Neuronal stem cell (in vitro differentiated cells): ENCODE results near the gene SERPINC1.

Source experiments
- DNase-seq: peaks from one replicate; pipeline ENCODE4 v3.0.0-alpha.2; 2013; ENCODE audit warnings: low spot score
- H2AFZ ChIP-seq: one replicate; pipeline ENCODE4 v1.6.1; 2013; ENCODE audit warnings: mild to moderate bottlenecking, low read length, inconsistent platforms
- H2AK5ac ChIP-seq: 2 replicates; pipeline ENCODE4 v1.6.1; 2013; ENCODE audit warnings: low read depth, mild to moderate bottlenecking, inconsistent platforms, low read length, moderate library complexity, mixed read lengths
- H2BK120ac ChIP-seq: 2 replicates; pipeline ENCODE4 v1.6.1; 2013; ENCODE audit warnings: low read depth, mild to moderate bottlenecking, inconsistent platforms, low read length, moderate library complexity, mixed read lengths
- H2BK12ac ChIP-seq: one replicate; pipeline ENCODE4 v1.6.1; 2013; ENCODE audit warnings: low read length, inconsistent platforms
- H2BK15ac ChIP-seq: 2 replicates; pipeline ENCODE4 v1.6.1; 2013; ENCODE audit warnings: mild to moderate bottlenecking, low read length, inconsistent platforms, mixed read lengths
- H2BK5ac ChIP-seq: one replicate; pipeline ENCODE4 v1.6.1; 2013; ENCODE audit warnings: inconsistent platforms, mild to moderate bottlenecking, low read length, moderate library complexity
- H3K14ac ChIP-seq: one replicate; pipeline ENCODE4 v1.6.1; 2013; ENCODE audit warnings: low read length, inconsistent platforms
- H3K18ac ChIP-seq: 2 replicates; pipeline ENCODE4 v1.6.1; 2013; ENCODE audit warnings: low read length, inconsistent platforms
- H3K23ac ChIP-seq: 2 replicates; pipeline ENCODE4 v1.6.1; 2013; ENCODE audit warnings: low read depth, mild to moderate bottlenecking, mixed read lengths, low read length, inconsistent platforms; ENCODE audit not compliant: poor library complexity
- H3K27ac ChIP-seq: replicated peaks from 3 replicates; pipeline ENCODE4 v1.5.1; 2013; ENCODE audit warnings: low read length, inconsistent platforms
- H3K27me3 ChIP-seq, 3 experiments: 2 replicates each; pipeline ENCODE4 v1.6.1; 2013; ENCODE audit warnings: low read length in 3 of 3, mild to moderate bottlenecking in 2 of 3, inconsistent platforms in 1 of 3, low read depth in 1 of 3, mixed read lengths in 1 of 3, moderate library complexity in 1 of 3; ENCODE audit not compliant: control insufficient read depth in 3 of 3, insufficient read depth in 3 of 3
- H3K36me3 ChIP-seq, 2 donors: replicated peaks in 1 of 2; 2 replicates each; pipeline ENCODE4 v1.6.1; 2013; ENCODE audit warnings: low read length in 2 of 2; ENCODE audit not compliant: control insufficient read depth in 2 of 2, insufficient read depth in 2 of 2
- H3K4ac ChIP-seq: 2 replicates; pipeline ENCODE4 v1.6.1; 2013; ENCODE audit warnings: inconsistent platforms, mild to moderate bottlenecking, low read length, moderate library complexity
- H3K4me1 ChIP-seq, 2 donors: 1 replicate in 1 of 2; 2 replicates in 1 of 2; pipeline ENCODE4 v1.6.1; 2013; ENCODE audit warnings: low read length in 2 of 2, low read depth in 1 of 2; ENCODE audit not compliant: control insufficient read depth in 2 of 2, insufficient read depth in 1 of 2
- H3K4me2 ChIP-seq: one replicate; pipeline ENCODE4 v1.6.1; 2013; ENCODE audit warnings: mild to moderate bottlenecking, low read length, inconsistent platforms; ENCODE audit not compliant: insufficient read depth, poor library complexity, severe bottlenecking
- H3K4me3 ChIP-seq, 2 donors: 2 replicates each; pipeline ENCODE4 v1.5.1; 2013; ENCODE audit warnings: low read length in 2 of 2, mild to moderate bottlenecking in 2 of 2, inconsistent platforms in 1 of 2, moderate library complexity in 1 of 2
- H3K79me1 ChIP-seq: one replicate; pipeline ENCODE4 v1.6.1; 2013; ENCODE audit warnings: low read depth, mild to moderate bottlenecking, inconsistent platforms, low read length, moderate library complexity
- H3K9ac ChIP-seq: one replicate; pipeline ENCODE4 v1.6.1; 2013; ENCODE audit warnings: mild to moderate bottlenecking, low read depth, low read length, inconsistent platforms; ENCODE audit not compliant: poor library complexity
- H3K9me3 ChIP-seq, 2 donors: replicated peaks in 1 of 2; 2 replicates each; pipeline versions ENCODE3 to v1.6.1; 2013; ENCODE audit warnings: low read length in 2 of 2, mild to moderate bottlenecking in 2 of 2, inconsistent platforms in 1 of 2, low read depth in 1 of 2, mixed read lengths in 1 of 2, moderate library complexity in 1 of 2; ENCODE audit not compliant: control insufficient read depth in 2 of 2, insufficient read depth in 1 of 2
- H4K8ac ChIP-seq: one replicate; pipeline ENCODE4 v1.6.1; 2013; ENCODE audit warnings: low read depth, mild to moderate bottlenecking, inconsistent platforms, low read length, moderate library complexity
- H4K91ac ChIP-seq: one replicate; pipeline ENCODE4 v1.6.1; 2013; ENCODE audit warnings: low read length, low read depth, mild to moderate bottlenecking, inconsistent platforms; ENCODE audit not compliant: poor library complexity
- WGBS, 2 donors: extraction: QIAGEN DNeasy Blood & Tissue Kit; methylation state at CpG; one replicate each; pipeline ENCODE4 v1.1.7; 2013; ENCODE audit warnings: missing lambda C conversion rate in 2 of 2, mixed read lengths in 1 of 2; ENCODE audit not compliant: insufficient read length in 2 of 2, insufficient replicate concordance in 1 of 2; ENCODE audit errors: extremely low coverage in 2 of 2; 5-methylcytosine and 5-hydroxymethylcytosine counted together

Gene SERPINC1

DNA sequence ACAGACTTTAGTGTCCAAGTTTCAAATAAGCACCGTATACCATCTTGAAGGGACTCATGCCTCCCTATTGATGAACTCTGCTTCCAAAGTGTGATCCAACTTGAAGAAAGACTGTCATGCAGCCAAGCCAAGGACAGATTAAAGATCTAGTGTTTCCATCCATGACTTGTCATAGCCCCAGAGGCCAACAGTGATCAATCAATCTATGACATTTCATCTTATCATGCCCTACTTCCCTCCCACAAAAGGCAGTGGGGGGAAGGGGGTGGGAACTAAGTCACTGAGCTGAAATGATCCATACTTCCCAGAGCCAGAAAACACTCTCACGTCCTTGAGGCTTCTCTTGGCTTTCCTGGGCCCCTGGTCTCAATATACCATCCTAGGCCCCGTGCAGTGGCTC lies 4.0 kb downstream of the SERPINC1 start:
- no peak overlapping the region for H3K9ac ChIP-seq
- WGBS, 2 donors = no CpG with 5 or more reads among the region's 3 CpGs
- no peak overlapping the region for H2AK5ac ChIP-seq
- no peak overlapping the region for H3K27ac ChIP-seq
- no peaks in the 10 kb centered on the region for H3K4me1 ChIP-seq
- H3K9me3 ChIP-seq = no peaks in the 10 kb centered on the region
- no peak overlapping the region for H2BK5ac ChIP-seq
- H3K4me3 ChIP-seq = no peak overlapping the region
- no peak overlapping the region for H2BK15ac ChIP-seq
- no peak overlapping the region for H4K91ac ChIP-seq
- no peak overlapping the region for H3K18ac ChIP-seq
- H3K27me3 ChIP-seq = no peaks in the 10 kb centered on the region
- no peak overlapping the region for H2BK12ac ChIP-seq
- no peak for DNase-seq
- no peaks in the 10 kb centered on the region for H3K79me1 ChIP-seq
- no peak overlapping the region for H2BK120ac ChIP-seq
- no peak overlapping the region for H3K4ac ChIP-seq
- H4K8ac ChIP-seq = no peak overlapping the region
- H3K4me2 ChIP-seq = no peak overlapping the region
- H2AFZ ChIP-seq = no peak overlapping the region
- H3K36me3 ChIP-seq = no peaks in the 10 kb centered on the region
- no peak overlapping the region for H3K23ac ChIP-seq
- no peak overlapping the region for H3K14ac ChIP-seq

DNA sequence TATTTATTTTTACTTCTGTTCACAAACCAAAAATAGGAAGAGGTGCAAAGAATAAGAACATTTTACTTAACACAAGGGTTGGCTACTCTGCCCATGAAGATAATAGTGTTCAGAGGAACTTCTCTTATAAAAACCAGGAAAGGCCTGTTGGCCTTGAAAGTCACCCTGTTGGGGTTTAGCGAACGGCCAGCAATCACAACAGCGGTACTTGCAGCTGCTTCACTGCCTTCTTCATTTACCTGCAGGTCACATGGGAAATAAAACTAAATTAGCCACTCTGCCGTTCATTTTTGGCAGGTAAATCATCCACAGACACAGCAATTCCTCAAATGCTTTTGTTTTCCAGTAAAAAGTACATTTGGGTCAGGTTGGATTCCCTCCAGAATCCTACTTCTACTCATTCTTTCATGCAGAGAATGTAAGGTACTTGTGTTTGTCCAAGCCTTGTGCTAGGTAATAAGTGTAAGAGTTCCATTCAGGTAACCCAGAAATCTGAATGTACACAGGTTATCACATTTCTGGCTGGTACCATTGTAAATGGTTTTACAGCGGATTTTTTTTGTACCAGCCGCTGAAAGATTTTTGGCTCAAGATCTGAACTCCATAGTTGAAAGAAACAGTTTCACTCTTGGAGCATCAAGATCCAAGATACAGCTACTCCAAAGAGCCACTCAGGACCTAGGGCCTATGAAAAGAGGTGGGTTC lies 13.1 kb downstream of the SERPINC1 start:
- Histone ChIP-seq H2BK15ac (no peak overlapping the region), H2AK5ac (no peak overlapping the region), H3K27me3 (no peaks in the 10 kb centered on the region), H3K23ac (no peak overlapping the region), H3K4me1 (no peaks in the 10 kb centered on the region), H4K91ac (no peak overlapping the region), H3K4me3 (no peak overlapping the region), H3K14ac (no peak overlapping the region), H2BK5ac (no peak overlapping the region), H3K18ac (no peak overlapping the region), H3K79me1 (no peaks in the 10 kb centered on the region), H3K9me3 (peaks cover 0 to 2% of the 10 kb centered on the region in 2 donors), H3K9ac (no peak overlapping the region), H3K27ac (no peak overlapping the region), H4K8ac (no peak overlapping the region), H3K36me3 (no peaks in the 10 kb centered on the region), H2BK120ac (no peak overlapping the region), H2AFZ (no peak overlapping the region), H2BK12ac (no peak overlapping the region), H3K4ac (no peak overlapping the region), H3K4me2 (no peak overlapping the region)
- no peak for DNase-seq
- no CpG with 5 or more reads among the region's 6 CpGs for WGBS, 2 donors

DNA sequence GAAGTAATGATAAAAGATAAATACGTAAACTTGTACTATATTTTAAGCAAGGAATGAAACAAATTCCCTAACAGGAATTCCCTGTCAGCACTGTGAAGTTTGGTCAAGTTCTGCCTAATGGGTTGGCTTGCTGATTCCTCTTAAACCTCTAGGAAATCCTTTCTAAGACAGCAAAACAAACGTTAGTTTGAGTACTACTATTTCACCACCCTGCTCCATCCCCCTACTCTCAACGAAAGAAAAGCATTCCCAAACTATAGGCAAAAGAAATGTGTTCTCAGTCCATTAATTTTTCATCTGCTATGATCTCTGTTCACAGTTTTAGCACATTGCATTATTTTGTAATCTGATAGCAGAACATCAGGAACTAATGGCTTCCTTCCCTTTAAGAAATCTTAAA lies 16.1 kb downstream of the SERPINC1 start:
- Histone ChIP-seq H2BK15ac (no peak overlapping the region), H3K4ac (no peak overlapping the region), H3K14ac (no peak overlapping the region), H3K23ac (no peak overlapping the region), H3K9me3 (no peaks in the 10 kb centered on the region), H3K9ac (no peak overlapping the region), H4K91ac (no peak overlapping the region), H3K4me1 (no peaks in the 10 kb centered on the region), H3K36me3 (peaks cover 0 to 3% of the 10 kb centered on the region in 2 donors), H3K27me3 (no peaks in the 10 kb centered on the region), H2BK12ac (no peak overlapping the region), H3K27ac (no peak overlapping the region), H2AK5ac (no peak overlapping the region), H2BK5ac (no peak overlapping the region), H3K79me1 (no peaks in the 10 kb centered on the region), H3K18ac (no peak overlapping the region), H4K8ac (no peak overlapping the region), H3K4me2 (no peak overlapping the region), H2AFZ (no peak overlapping the region), H2BK120ac (no peak overlapping the region), H3K4me3 (no peak overlapping the region)
- no CpG with 5 or more reads among the region's 3 CpGs for WGBS, 2 donors
- no peak for DNase-seq

DNA sequence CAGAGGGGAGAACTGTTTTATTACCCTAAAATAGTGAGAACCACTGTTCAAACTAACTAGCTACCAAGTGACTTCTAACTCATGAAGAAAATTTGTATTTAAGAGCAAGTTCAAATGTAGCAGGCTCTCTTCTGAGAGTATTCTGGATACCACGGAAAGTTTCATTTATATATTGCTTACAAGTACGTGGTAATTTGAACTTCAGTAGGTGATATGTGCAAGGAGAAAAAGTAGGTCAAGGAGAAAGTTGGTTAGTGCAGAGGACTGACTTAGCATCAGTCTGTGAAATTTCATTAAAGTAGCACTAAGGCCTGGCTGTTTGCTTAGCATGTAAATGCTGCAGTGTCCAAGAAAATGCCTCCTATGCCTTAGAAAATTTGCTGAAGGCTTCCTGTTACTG lies 16.7 kb downstream of the SERPINC1 start:
- Histone ChIP-seq H2BK5ac (no peak overlapping the region), H2BK15ac (no peak overlapping the region), H3K4ac (no peak overlapping the region), H3K4me2 (no peak overlapping the region), H3K9ac (no peak overlapping the region), H2AK5ac (no peak overlapping the region), H3K27ac (no peak overlapping the region), H3K27me3 (no peaks in the 10 kb centered on the region), H3K4me1 (no peaks in the 10 kb centered on the region), H2BK12ac (no peak overlapping the region), H2BK120ac (no peak overlapping the region), H4K8ac (no peak overlapping the region), H3K23ac (no peak overlapping the region), H3K14ac (no peak overlapping the region), H3K36me3 (peaks cover 0 to 8% of the 10 kb centered on the region in 2 donors), H4K91ac (no peak overlapping the region), H3K79me1 (no peaks in the 10 kb centered on the region), H2AFZ (no peak overlapping the region), H3K18ac (no peak overlapping the region), H3K4me3 (no peak overlapping the region), H3K9me3 (no peaks in the 10 kb centered on the region)
- no CpG with 5 or more reads among the region's 2 CpGs for WGBS, 2 donors
- DNase-seq = no peak
